Fibroblast of lung (primary cell): ENCODE measurements around the gene CSNK1D. TPM values are rescaled to one million over a fixed set of nuclear protein-coding genes. Genes with fewer than 3 reads are reported as not detected.

ENCODE experiments used
- DNase-seq, 2 donors: peaks; one replicate each; pipeline versions ENCODE4 v3.0.0 to v3.0.0-alpha.2; 2010; ENCODE audit warnings: low read depth in 2 of 2
- H2AFZ ChIP-seq: 2 replicates; pipeline ENCODE4 v1.5.1; 2012; ENCODE audit warnings: low read length, control low read depth, inconsistent platforms
- H3K27ac ChIP-seq: 2 replicates; pipeline ENCODE4 v1.5.1; 2011; ENCODE audit warnings: low read length, control low read depth; ENCODE audit not compliant: insufficient read depth
- H3K27me3 ChIP-seq: 2 replicates; pipeline ENCODE4 v1.5.1; 2011; ENCODE audit warnings: mild to moderate bottlenecking, low read length; ENCODE audit not compliant: control insufficient read depth, insufficient read depth
- H3K36me3 ChIP-seq: 2 replicates; pipeline ENCODE4 v1.5.1; 2011; ENCODE audit warnings: low read length; ENCODE audit not compliant: control insufficient read depth, insufficient read depth
- H3K4me1 ChIP-seq: 2 replicates; pipeline ENCODE4 v1.5.1; 2011; ENCODE audit warnings: low read length; ENCODE audit not compliant: control insufficient read depth, insufficient read depth; ENCODE audit errors: extremely low read depth
- H3K4me2 ChIP-seq: 2 replicates; pipeline ENCODE4 v1.5.1; 2011; ENCODE audit warnings: low read length, control low read depth; ENCODE audit not compliant: insufficient read depth; ENCODE audit errors: extremely low read depth
- H3K4me3 ChIP-seq, 4 experiments: fragments of 200-600 bp in 1 of 4; sonication (generic) in 1 of 4; replicated peaks in 1 of 4; 2 replicates each; pipeline ENCODE4 v1.5.1; 2011 to 2016; ENCODE audit warnings: low read length in 4 of 4, low read depth in 3 of 4, mild to moderate bottlenecking in 3 of 4, control low read depth in 2 of 4, inconsistent platforms in 1 of 4, mixed read lengths in 1 of 4; ENCODE audit not compliant: insufficient read depth in 1 of 4; ENCODE audit errors: control extremely low read depth in 1 of 4
- H3K79me2 ChIP-seq: 2 replicates; pipeline ENCODE4 v1.5.1; 2012; ENCODE audit warnings: mild to moderate bottlenecking, low read length, inconsistent platforms; ENCODE audit not compliant: control insufficient read depth, insufficient read depth
- H3K9ac ChIP-seq: 2 replicates; pipeline ENCODE4 v1.5.1; 2011; ENCODE audit warnings: mild to moderate bottlenecking, low read length, control low read depth; ENCODE audit not compliant: insufficient read depth
- H3K9me3 ChIP-seq: 2 replicates; pipeline ENCODE4 v1.5.1; 2012; ENCODE audit warnings: low read depth, low read length; ENCODE audit not compliant: control insufficient read depth, insufficient read depth
- H4K20me1 ChIP-seq: 2 replicates; pipeline ENCODE4 v1.5.1; 2011; ENCODE audit warnings: low read length; ENCODE audit not compliant: control insufficient read depth, insufficient read depth; ENCODE audit errors: extremely low read depth
- EZH2 ChIP-seq: IDR thresholded peaks from 2 replicates; pipeline ENCODE4 v1.5.1; 2012; ENCODE audit warnings: low read length, control low read depth, mild to moderate bottlenecking; ENCODE audit errors: missing control alignments
- polyA plus RNA-seq, 2 donors: library from polyadenylated mRNA; depleted of rRNA in 1 of 2; stranded (reverse) in 1 of 2; unstranded in 1 of 2; fragments of >200 nt; gene quantifications; 2 replicates each; pipeline ENCODE4 v1.2.1, GENCODE V29; 2011 to 2012; ENCODE audit warnings: missing spikeins in 1 of 2
- total RNA-seq: library from RNA; depleted of rRNA; stranded (reverse); fragments of >200 nt; gene quantifications from 2 replicates; pipeline ENCODE4 v1.2.1, GENCODE V29; 2014
- TF ChIP-seq, protein P1 (sequence below), 2 donors: IDR thresholded peaks in 1 of 2; conservative IDR thresholded peaks in 1 of 2; 1 replicate in 1 of 2; 2 replicates in 1 of 2; pipeline ENCODE4 v1.5.1; 2011 to 2012; ENCODE audit warnings: low read length in 2 of 2, control low read depth in 1 of 2, inconsistent platforms in 1 of 2, low read depth in 1 of 2, mild to moderate bottlenecking in 1 of 2

The CSNK1D gene
- total and polyA plus RNA-seq, 2 donors (not counting 1 experiment from before 2014, with no cell fraction given), result 64.9 to 112 TPM

DNA sequence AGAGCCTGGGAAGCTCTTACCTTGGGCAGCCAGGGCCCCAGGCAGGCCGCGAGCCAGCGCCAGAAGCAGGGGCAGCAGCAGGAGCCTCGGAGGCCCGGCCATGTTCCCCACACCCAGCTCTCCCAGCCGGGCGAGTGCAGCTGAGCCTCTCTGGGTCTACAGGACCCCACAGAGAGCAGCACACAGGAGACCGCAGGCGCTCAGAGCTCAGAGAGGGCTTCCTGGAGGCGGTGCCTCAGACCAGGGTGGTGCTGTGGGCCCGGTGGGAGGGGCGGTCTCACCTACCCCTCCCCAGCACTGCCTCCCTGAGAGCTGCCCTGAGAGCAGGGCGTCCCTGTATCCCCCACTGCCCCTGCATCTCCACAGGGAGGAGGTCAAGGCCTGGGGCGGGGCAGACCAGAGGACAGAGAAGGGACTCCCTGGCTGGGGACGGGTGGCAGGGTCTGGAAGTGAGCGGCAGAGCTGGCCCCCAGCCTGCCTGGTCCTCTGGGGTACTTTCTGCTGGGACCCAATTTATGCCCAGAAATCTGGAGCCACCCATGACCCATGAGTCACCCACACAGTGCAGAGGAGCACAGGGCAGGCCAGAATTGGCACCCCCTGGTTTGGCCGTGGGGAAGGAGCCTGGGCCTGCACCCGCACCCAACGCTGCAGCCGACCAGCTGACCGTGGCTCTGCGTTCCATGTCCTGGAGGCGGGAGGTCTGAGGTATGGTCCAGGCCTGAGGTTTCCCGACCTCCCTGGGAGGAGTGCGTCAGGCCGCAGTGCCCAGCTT lies 44.1 kb upstream of the CSNK1D start, which contains the start of gene CD7:
TSS of gene CD7 (minus strand) at position 215 of the 775 bp plus-strand sequence. CDS start at position 102, 113 bp downstream.
- Histone ChIP-seq H3K4me2 (no peak within 1 kb of the TSS), H3K36me3 (no peaks in the 10 kb centered on the region), H3K27me3 (peaks cover 17% of the 10 kb centered on the region), H3K4me1 (no peaks in the 10 kb centered on the region), H3K9ac (no peak within 1 kb of the TSS), H3K4me3 (no peak within 1 kb of the TSS), H2AFZ (no peak within 1 kb of the TSS), H3K9me3 (peaks cover 4% of the 10 kb centered on the region), H3K27ac (no peak within 1 kb of the TSS), H4K20me1 (no peaks in the 10 kb centered on the region), H3K79me2 (no peaks in the 10 kb centered on the region)
- TF ChIP-seq EZH2, result no peak
- TF ChIP-seq, protein P1, sequence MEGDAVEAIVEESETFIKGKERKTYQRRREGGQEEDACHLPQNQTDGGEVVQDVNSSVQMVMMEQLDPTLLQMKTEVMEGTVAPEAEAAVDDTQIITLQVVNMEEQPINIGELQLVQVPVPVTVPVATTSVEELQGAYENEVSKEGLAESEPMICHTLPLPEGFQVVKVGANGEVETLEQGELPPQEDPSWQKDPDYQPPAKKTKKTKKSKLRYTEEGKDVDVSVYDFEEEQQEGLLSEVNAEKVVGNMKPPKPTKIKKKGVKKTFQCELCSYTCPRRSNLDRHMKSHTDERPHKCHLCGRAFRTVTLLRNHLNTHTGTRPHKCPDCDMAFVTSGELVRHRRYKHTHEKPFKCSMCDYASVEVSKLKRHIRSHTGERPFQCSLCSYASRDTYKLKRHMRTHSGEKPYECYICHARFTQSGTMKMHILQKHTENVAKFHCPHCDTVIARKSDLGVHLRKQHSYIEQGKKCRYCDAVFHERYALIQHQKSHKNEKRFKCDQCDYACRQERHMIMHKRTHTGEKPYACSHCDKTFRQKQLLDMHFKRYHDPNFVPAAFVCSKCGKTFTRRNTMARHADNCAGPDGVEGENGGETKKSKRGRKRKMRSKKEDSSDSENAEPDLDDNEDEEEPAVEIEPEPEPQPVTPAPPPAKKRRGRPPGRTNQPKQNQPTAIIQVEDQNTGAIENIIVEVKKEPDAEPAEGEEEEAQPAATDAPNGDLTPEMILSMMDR (conservative IDR thresholded peaks at IDR 0.05 in 1 of 2, IDR thresholded peaks at IDR 0.05 in 1 of 2; ENCODE audit: low read depth in 1 of 2, low read length in 2 of 2), result no peak
- no peak for DNase-seq

DNA sequence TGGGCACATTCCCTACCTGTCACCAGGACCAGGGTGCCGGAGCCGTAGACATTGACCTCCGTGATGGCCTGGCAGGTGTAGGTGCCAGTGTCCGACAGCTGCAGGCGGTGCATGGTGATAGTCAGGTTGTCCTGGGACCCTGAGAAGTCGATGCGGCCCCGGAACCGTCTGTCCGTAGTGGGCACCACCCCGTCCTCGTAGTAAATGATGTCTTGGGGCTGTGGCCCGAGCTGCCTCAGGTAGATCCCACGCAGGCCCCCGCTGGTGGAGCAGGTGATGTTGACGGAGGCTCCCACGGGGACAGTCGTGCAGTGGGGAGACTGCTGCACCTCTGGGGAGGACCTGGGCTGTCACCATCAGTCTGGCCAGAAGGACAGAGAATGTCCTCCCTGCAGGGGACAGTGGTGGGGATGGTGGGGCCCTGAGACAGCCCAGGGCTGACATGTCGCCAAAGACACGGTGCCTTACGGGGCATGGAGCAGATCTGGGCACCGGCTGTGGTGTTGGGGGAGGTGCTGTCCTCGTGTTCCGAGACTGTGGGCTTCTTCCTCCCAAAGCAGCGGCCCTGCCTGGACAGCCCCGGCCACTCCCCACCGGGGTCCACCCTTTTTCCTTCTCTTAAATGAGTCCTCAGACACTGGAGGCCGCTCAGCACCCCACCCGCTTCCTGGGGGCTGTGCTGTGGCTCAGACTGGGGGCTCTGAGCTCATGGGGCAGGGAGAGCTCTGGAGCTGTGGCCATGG lies 43.3 kb upstream of the CSNK1D start:
- Histone ChIP-seq H3K9me3 (peaks cover 4% of the 10 kb centered on the region), H3K4me3 (no peak overlapping the region), H3K79me2 (no peaks in the 10 kb centered on the region), H3K4me1 (no peaks in the 10 kb centered on the region), H2AFZ (no peak overlapping the region), H3K36me3 (no peaks in the 10 kb centered on the region), H4K20me1 (no peaks in the 10 kb centered on the region), H3K4me2 (no peak overlapping the region), H3K27ac (no peak overlapping the region), H3K27me3 (peaks cover 17% of the 10 kb centered on the region), H3K9ac (no peak overlapping the region)
- TF ChIP-seq, protein P1 (conservative IDR thresholded peaks at IDR 0.05 in 1 of 2, IDR thresholded peaks at IDR 0.05 in 1 of 2; ENCODE audit: low read depth in 1 of 2, low read length in 2 of 2), result no peak
- no peak for TF ChIP-seq EZH2
- DNase-seq, result no peak

DNA sequence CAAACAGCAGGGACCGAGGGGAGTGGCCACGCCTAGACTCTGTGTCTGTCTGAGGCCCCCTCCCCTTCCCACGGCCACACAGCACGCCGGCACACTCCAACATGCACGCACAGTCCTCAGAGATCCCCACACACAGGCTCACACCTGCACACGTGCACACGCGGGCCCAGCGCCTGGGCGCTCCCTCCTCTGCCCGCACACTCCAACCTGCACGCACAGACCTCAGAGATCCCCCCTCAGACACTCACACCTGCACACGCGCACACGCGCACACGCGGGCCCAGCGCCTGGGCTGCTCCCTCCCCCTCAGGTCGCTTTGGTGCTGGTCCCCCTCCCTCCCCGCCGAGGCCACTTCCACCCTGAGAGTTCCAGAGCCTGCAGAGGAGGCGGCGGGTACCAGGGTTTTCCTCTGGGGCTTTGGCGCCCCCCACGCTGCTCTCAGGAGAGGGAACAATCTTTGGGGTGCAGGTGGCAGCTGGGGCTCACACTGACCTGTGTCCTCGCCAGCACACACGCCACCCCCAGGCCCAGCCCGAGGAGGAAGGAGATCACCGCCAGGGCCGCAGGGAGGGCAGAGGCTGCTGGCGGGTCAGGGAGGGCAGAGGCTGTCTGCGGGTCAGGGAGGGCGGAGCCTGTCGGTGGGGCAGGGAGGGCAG lies 42.3 kb upstream of the CSNK1D start:
- no peak overlapping the region for H3K9ac ChIP-seq
- no peaks in the 10 kb centered on the region for H3K79me2 ChIP-seq
- H3K27ac ChIP-seq, result no peak overlapping the region
- no peak overlapping the region for H3K4me3 ChIP-seq
- H3K9me3 ChIP-seq, result peaks cover 4% of the 10 kb centered on the region
- DNase-seq, result no peak
- H4K20me1 ChIP-seq, result no peaks in the 10 kb centered on the region
- H3K4me2 ChIP-seq, result no peak overlapping the region
- peak; percentile 85 for TF ChIP-seq EZH2
- TF ChIP-seq, protein P1 (conservative IDR thresholded peaks at IDR 0.05 in 1 of 2, IDR thresholded peaks at IDR 0.05 in 1 of 2; ENCODE audit: low read depth in 1 of 2, low read length in 2 of 2), result no peak
- no peak overlapping the region for H2AFZ ChIP-seq
- H3K27me3 ChIP-seq, result peaks cover 17% of the 10 kb centered on the region
- H3K36me3 ChIP-seq, result no peaks in the 10 kb centered on the region
- H3K4me1 ChIP-seq, result no peaks in the 10 kb centered on the region
